Stimulated activated CD4-positive, alpha-beta T cell treated with anti-CD3 and anti-CD28 coated beads, TNF-alpha, amount 100 ng/mL, for 48 hours (primary cell): ENCODE data around the gene PLCG2.
"Not testable (repeated sequence)": the region's sequence is repeated elsewhere in the genome, so short reads cannot be mapped to it uniquely, and the experiment has no call there.

Experiments
- DNase-seq, 3 donors: peaks; one replicate each; pipeline ENCODE4 v3.0.0-alpha.2; 2020; ENCODE audit warnings: low read depth in 3 of 3

The PLCG2 gene

GRCh38 chr16:81912395-81912794 is 133.3 kb downstream of the PLCG2 start:
- DNase-seq, result no peak

DNA sequence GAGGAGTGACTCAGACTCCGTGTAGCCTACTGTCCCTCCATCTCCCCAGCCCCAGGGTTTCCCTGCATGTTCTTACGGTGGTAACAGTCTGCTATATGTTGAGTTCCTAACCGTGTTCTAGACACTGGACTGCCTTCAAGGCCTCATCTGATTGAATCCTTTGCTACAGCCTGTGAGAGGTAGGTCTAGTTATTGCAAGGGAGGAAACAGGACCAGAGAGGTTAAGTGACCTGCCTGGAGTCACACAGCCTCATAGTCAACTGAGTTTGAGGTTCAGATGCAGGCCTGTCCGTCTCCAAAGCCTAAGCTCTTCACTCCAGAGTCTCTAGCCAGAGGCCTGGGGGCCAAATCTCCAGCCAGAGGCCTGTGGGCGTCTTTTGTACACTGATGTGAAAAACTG is 134.1 kb downstream of the PLCG2 start:
- DNase-seq, result no peak

- DNase-seq, result no peak
Measured at GRCh38 chr16:81917375-81917774, 138.3 kb downstream of the PLCG2 start.

DNA sequence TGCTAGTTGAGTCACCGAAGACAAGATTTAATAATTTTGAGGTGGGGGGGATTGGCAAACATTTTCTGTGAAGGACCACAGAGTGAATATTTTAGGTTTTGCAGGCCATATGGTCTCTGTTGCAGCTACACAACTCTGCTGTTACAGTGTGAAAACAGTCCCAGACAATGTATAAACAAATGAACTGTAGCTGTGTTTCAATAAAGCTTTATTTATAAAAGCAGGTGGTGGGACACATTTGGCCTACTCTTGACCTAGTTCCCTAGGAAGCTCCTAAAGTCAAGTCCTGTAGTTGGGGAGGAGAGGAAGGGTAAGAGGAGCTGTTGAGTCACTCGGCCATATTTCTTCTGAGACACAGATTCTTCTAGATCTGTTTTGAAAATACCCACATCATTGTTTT is 139.8 kb downstream of the PLCG2 start:
- no peak for DNase-seq

DNA sequence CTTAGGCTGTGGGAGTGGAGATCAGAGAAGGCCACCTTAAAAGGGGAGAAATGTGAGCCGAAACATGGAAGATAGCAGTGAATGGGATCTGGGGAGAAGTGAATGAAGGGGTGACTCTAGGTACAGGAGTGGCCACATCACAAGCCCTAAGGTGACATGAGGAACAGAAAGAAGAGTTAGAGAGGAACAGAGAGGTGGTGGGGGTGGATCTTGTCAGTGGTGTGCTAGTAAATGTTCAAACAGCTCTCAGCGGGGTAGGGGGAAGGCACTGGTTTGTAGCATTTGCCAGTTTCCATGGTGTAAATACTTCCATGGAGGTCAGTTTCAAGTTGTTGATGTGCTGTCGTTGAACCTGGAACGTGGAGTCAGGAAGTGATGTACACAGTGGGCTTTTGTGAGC is 141.4 kb downstream of the PLCG2 start:
- DNase-seq, result no peak

DNA sequence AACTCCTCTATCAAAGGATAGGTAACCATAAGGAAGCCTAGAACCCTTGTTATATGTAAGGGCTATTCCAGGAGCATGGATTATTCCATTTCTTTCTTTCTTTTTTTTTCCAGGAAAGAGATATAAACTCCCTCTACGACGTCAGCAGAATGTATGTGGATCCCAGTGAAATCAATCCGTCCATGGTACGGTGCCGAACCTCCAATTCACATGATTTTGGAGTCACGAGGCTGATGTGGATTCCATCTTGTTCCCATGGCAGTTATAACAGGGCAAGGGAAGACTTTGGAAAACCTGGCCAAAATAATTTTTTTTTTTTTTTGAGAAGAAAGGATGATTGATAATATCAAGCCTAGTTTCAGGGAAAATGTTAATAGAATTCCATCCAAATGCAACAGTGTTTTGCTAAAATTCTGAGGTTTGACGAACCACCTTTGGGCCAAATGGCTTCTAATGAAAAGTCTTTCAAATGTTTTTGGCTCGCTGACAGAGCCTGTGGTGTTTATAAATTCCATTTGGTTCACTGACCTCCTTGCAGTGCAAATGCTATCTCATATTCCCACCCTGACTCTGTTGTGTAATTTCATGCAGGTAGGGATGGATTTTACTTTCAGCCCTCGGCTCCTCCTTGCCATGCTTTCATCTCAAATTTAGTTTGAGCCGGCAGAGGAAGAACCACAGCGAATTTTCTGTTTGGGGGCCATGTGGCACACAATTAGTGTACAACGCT is 142.2 kb downstream of the PLCG2 start:
- no peak for DNase-seq

- DNase-seq, result no peak
Measured at GRCh38 chr16:81921843-81922584, 142.9 kb downstream of the PLCG2 start.

GRCh38 chr16:81923296-81923695 is 144.2 kb downstream of the PLCG2 start:
- DNase-seq, result no peak

DNA sequence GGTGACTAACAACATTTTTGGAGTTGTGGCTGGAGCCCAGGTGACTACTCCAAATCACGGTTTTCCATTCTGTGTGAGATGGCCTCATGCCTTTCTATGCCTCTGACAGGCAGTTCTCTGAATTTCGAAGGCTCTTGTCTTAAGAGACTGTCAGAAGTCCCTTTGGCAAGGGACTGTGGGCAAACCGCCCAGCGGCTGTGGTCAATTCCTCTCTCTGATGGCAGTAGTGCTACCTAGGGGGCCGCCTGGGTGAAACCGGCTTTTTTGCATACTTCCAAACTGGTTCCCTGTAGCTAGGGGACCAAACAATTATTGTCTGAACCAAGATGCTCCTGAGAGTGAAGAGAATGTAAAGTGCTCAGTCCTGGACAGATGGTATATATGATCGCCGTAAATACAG is 145.9 kb downstream of the PLCG2 start:
- DNase-seq, result no peak

DNA sequence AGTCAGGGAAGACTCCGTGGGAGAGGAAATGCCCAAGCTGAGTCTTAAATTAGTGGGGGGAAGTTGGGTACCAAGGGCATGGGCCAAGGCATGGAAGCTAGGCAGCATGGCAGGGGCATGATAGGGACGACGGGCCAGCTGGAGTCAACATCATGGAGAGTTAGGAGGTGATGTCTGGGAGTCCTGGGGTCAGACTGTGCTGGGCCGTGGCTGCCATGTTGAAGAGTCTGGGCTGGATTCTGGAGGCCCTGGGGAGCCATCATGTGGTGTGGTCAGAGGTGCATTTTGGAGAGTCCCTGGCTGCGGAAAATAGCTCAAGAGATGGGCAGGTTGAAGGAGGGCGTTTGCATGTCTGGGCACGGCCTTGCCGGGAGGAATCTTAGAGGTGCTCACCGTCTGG is 146.9 kb downstream of the PLCG2 start:
- DNase-seq, result no peak

DNA sequence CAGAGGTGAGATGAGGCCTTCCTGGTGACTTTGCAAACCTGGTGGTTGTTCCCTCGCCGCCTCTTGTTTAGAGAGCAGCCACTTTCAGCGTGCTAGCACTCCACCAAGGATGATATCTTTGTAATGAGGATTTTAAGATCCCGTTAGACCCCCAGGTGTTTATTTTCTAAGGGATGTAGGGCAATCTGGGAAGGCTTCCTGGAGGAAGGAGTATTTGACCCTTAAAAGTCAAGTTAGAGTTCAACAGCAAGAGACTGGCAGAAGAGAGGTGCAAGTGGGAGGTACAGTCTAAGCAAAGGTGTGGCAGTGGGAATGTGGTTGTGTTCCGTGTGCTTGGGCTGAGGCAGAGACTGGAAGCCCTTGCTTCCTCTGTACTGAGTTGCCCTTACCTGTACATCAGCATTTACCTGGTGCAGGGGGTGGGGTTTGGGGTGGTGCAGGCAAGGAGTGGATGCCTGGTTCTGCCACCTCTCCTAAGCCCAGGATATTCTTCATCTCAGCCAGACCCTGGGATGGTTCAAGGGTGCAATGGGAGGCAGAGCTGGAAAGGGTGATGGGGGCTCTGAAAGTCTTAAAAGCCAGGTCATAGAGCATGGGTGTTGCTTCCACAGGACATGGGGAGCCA is 148.6 kb downstream of the PLCG2 start:
- DNase-seq, result no peak

GRCh38 chr16:81928271-81928918 is 149.3 kb downstream of the PLCG2 start:
- no peak for DNase-seq

- DNase-seq, result no peak
Measured at GRCh38 chr16:81928975-81929374, 149.9 kb downstream of the PLCG2 start.

- no peak for DNase-seq
Measured at GRCh38 chr16:81929841-81930240, 150.8 kb downstream of the PLCG2 start.

- DNase-seq, result no peak
Measured at GRCh38 chr16:81931927-81932326, 152.8 kb downstream of the PLCG2 start.

DNA sequence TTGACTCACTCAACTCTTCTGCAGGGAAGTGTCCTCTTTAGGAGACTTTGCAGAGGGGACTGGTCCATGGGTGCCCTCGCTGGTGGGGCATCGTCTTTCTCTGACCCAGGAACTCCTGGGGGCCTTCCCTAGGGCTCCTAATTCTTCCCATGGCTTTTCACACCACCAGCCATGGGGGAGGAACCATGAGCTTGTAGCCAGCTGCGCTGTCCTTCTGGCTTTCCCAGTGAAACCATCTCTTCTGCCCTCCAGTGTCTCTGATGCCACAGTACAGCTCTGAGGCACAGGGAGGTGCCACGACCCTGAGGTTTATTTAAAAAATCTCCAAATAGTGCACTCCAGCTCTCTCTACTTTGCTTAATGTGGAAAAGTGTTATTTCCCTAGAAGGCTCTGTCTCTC is 153.6 kb downstream of the PLCG2 start:
- DNase-seq, result no peak

DNA sequence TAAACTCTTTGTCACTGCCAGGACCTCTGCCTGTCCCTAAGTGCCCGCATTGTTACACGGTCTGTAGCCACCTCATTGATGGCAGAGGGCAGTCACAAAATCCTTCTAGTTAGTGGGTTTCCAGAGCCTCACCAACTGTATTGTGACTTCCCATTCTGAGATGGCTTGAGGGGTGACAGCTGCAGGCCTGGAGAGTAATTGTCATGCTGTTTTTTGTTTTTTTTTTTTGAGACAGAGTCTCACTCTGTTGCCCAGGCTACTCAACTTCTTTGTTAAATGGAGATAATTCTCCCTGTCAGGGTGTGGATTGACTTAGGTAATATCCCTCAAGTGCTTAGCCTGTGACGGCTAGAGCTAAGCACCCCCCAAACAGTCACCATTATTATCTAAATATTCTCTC is 154.3 kb downstream of the PLCG2 start:
- DNase-seq, result no peak

- not testable (repeated sequence) for DNase-seq
Measured at GRCh38 chr16:81934711-81935110, 155.6 kb downstream of the PLCG2 start.

- no peak for DNase-seq
Measured at GRCh38 chr16:81936209-81937000, 157.3 kb downstream of the PLCG2 start.

DNA sequence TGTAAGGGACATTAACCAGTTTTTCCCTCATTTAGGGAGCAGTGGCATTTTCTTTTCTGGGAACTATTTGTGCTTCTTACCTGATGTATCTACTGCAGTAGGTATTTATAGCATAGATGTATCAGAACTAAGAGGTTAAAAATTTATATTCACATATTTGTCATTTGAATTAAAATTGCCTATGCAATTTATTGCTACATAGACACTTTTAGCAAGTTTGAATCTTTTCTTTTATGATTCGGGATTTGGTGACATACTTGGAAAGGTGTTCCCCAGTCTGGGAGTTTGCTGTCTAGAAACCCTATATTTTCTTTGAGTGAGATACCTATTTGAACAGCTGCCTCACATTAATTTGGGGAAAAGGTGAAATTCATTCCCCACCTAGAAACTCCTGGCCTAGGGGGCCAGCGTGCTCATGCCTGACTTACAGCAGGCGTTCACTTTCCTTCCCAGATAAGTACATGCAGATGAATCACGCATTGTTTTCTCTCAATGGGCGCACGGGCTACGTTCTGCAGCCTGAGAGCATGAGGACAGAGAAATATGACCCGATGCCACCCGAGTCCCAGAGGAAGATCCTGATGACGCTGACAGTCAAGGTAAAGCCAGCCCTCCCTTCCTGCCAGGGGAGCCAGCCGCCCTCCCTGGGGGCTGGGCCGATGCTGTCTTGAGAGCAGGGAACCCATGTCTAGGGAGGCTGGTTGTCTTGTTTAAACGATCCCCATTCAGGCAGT is 158.4 kb downstream of the PLCG2 start:
- DNase-seq, result no peak
